Ovary (tissue), 3 donors: ENCODE results near the gene SNRPA1.

Experiments used
- POLR2A ChIP-seq: fragments of 450-650 bp; IDR thresholded peaks from one replicate; pipeline ENCODE4 v1.6.1; 2017; ENCODE audit warnings: antibody characterized with exemption, mild to moderate bottlenecking, moderate library complexity
- TF ChIP-seq, protein P1 (sequence below), 3 donors: fragments of 450-650 bp in 2 of 3; fragments of 200-600 bp in 1 of 3; IDR thresholded peaks; one replicate each; pipeline versions ENCODE4 v1.5.1 to v1.8.0; 2016 to 2022; ENCODE audit warnings: antibody characterized with exemption in 3 of 3, mild to moderate bottlenecking in 1 of 3
- donor health status: DM: no; HTN: no; CAD: no.

DNA sequence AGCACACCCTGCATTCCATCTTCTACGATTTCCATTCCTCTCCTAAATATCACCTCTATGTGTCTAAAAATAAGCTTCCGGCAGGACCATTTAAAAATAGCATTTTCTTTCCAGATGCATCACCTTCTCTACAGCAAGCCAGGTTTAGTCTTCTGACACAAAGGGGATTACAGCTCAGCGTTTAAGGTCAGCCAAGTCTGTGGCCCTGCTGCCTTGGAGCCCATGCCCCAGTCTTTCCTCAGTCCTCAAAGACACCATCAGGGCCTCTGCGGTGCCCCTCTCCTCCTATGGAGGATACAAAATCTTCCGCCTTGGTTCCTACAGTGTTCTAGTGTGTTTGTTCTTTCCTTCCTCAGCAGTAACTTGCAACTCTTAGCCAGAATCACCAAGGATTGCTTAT is 21.5 kb downstream of the SNRPA1 start:
- TF ChIP-seq, protein P1, sequence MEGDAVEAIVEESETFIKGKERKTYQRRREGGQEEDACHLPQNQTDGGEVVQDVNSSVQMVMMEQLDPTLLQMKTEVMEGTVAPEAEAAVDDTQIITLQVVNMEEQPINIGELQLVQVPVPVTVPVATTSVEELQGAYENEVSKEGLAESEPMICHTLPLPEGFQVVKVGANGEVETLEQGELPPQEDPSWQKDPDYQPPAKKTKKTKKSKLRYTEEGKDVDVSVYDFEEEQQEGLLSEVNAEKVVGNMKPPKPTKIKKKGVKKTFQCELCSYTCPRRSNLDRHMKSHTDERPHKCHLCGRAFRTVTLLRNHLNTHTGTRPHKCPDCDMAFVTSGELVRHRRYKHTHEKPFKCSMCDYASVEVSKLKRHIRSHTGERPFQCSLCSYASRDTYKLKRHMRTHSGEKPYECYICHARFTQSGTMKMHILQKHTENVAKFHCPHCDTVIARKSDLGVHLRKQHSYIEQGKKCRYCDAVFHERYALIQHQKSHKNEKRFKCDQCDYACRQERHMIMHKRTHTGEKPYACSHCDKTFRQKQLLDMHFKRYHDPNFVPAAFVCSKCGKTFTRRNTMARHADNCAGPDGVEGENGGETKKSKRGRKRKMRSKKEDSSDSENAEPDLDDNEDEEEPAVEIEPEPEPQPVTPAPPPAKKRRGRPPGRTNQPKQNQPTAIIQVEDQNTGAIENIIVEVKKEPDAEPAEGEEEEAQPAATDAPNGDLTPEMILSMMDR (IDR thresholded peaks at IDR 0.05) = no peak
- no peak for TF ChIP-seq POLR2A
